ENCODE results near the gene DLK1.

DNA sequence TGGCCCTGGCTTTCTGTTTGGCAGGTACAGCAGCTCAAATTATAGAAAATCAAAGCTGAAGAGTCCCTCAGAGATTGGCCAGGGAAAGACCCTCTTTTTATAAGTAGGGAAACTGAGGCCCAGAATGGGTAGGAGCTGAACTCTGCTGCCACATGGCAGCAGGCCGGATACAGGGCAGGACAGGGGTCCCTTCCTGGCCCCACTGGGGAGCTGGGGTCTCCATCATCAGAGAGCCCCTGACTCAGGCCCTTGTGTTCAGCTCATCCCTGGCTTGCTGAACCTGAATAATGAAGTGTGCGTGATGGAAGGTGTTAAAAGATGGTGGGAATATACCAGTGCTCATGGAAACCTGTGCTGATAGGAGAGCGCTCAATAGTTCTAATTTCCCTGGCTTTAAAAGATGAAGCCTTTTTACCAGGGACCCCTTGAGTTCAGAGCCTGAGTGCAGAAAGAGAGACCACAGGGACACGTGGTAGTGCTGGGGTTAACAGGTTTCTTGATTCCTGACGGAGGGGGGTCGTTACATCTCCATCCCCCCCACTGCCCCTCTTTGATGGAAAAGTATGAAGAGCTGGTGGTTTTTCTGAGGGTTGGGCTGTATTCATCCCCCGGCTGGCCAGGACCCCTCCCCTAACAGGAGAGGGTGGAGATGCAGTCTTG lies 4.4 kb downstream of the DLK1 start:
- TF ChIP-seq CTCF (IDR thresholded peaks at IDR 0.05; ENCODE audit: low read length) (no peak), EZH2phosphoT487 (IDR thresholded peaks at IDR 0.05; ENCODE audit: low read length) (no peak)
